Activated CD4-positive, alpha-beta T cell treated with anti-CD3 and anti-CD28 coated beads, Interleukin-2, amount 10 ng/mL, durations not matched to agents 7 days and 5 days (primary cell): ENCODE results near the gene USP28. TPM values are rescaled to one million over a fixed set of nuclear protein-coding genes. Genes with fewer than 3 reads are reported as not detected.
"Not testable (repeated sequence)": the region's sequence is repeated elsewhere in the genome, so short reads cannot be mapped to it uniquely, and the experiment has no call there.

Experiments
- CTCF ChIA-PET: fragments of 350-600 bp; sonication (Branson Sonifier 250); formaldehyde crosslinking; loops from one replicate; lab custom pipeline; 2021; ENCODE audit warnings: antibody characterized with exemption; lab: Charles Lee
- POLR2A ChIA-PET: fragments of 350-600 bp; sonication (Branson Sonifier 250); formaldehyde crosslinking; loops from one replicate; lab custom pipeline; 2021; ENCODE audit warnings: antibody characterized with exemption; lab: Charles Lee
- DNase-seq: peaks from one replicate; pipeline ENCODE4 v3.0.0-alpha.2; 2020
- H3K27ac Mint-ChIP-seq: one replicate; pipeline ENCODE4 v1.8.0; 2021; ENCODE audit warnings: mild to moderate bottlenecking, moderate library complexity, mixed read lengths
- H3K27me3 Mint-ChIP-seq: one replicate; pipeline ENCODE4 v1.8.0; 2021; ENCODE audit warnings: mixed read lengths
- H3K36me3 Mint-ChIP-seq: one replicate; pipeline ENCODE4 v1.8.0; 2021; ENCODE audit warnings: low read depth, mixed read lengths
- H3K4me1 Mint-ChIP-seq: one replicate; pipeline ENCODE4 v1.8.0; 2021; ENCODE audit warnings: mixed read lengths
- H3K4me3 Mint-ChIP-seq: one replicate; pipeline ENCODE4 v1.8.0; 2021; ENCODE audit warnings: mild to moderate bottlenecking, moderate library complexity, mixed read lengths
- H3K9me3 Mint-ChIP-seq: one replicate; pipeline ENCODE4 v1.8.0; 2021; ENCODE audit warnings: mixed read lengths
- total RNA-seq, 2 experiments: library from RNA; stranded (reverse); gene quantifications; one replicate each; pipeline ENCODE4 v1.2.3, GENCODE V29; 2021

The USP28 gene
- total RNA-seq, 2 experiments from 2014 or later, result 36.7 to 36.9 TPM

DNA sequence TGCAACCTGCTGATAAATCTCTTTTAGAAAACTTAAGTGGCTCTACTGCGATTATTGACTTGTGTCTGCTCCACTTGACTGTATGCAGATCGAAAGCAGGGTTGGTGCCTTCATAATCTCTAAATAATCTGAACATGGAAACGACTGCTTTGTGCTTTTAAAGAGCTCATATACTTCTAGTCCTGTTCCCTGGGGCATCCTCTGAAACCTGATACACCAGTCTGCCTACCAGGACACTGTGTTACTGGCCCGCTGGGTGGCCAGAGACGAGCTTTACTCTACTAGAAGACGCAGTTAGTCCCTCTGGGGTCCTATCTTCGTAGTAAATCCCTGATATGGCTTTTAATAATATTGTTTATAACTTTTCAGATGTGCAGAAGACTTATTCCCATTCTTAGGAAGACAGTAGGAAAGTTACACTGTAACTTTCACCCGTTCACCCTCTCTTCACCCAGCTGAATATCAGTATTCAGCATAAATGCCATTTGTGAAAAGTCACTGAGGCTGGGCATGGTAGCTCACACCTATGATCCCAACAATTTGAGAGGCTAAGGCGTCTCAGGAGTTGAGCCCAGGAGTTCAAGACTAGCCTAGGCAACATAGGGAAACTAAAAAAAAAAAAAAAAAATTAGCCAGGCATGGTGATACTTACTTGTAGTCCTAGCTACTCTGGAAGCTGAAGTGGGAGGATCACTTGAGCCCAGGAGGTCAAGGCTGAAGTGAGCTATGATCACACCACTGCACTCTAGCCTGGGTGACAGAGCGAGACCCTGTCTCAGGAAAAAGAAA lies 20.2 kb upstream of the USP28 start:
- DNase-seq, result no peak
- no peak overlapping the region for H3K27ac Mint-ChIP-seq
- H3K4me1 Mint-ChIP-seq, result peaks cover 3% of the 10 kb centered on the region
- peaks cover 2% of the 10 kb centered on the region for H3K27me3 Mint-ChIP-seq
- no peaks in the 10 kb centered on the region for H3K9me3 Mint-ChIP-seq
- ChIA-PET POLR2A (no interaction called here), CTCF (interaction anchor here (0.7 to 1.8 kb wide), 11 partner anchors 8 to 370 kb away, joined by 3 to 10 read pairs (median 4); no protein-coding TSS in a partner anchor)
- no peak overlapping the region for H3K4me3 Mint-ChIP-seq
- H3K36me3 Mint-ChIP-seq, result no peaks in the 10 kb centered on the region

DNA sequence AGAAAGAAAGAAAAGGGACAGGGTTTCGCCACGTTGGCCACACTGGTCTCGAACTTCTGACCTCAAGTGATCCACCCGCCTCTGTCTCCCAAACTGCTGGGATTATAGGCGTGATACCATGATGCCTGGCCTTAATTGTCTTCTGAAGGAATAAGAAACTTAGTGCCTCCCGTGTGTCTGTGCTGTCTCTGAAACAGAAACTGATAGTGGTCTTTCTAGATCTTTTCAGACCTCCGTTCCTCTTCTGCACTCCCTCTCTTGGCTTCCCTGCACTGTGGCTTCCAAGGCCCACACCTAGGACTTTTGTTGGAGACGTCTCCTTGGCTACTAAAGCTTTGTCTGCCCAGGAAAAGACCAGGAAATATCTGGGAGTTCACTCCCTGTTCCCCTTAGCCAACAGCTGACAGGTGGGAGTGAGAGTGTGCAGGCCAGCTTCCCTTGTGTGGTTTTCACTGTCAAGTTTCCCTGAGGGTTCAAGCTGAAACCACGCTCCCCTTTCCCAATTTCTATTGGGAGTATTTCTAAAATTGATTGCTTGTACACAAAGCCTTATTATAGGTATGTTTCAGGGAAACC lies 19.1 kb upstream of the USP28 start:
- Mint-ChIP-seq H3K4me1 (peaks cover 3% of the 10 kb centered on the region), H3K27me3 (peaks cover 2% of the 10 kb centered on the region)

DNA sequence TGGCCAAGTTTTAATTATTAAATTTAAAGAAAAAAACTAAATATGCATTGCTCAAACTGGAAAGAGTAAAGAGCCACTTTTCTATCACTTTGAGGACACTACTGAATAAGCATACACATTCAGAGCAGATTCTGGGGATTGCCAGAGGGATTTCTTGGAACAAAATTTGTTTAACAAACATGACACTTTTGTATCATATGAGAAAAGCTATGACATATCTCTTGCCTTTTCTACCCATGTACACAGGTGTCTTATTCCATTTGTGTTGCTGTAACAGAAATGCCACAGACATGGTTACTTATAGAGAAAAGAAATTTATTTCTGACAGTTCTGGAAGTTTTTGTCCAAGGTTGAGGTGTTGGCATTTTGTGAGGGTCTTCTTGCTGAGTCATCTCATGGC lies 13.5 kb upstream of the USP28 start:
- ChIA-PET CTCF (interaction anchor here (0.6 kb wide), 1 partner anchor 372 kb away, joined by 3 read pairs; no protein-coding TSS in a partner anchor), POLR2A (no interaction called here)
- no peak for DNase-seq

More for the DNA sequence above, 19.1 kb upstream of the USP28 start:
- ChIA-PET POLR2A (no interaction called here), CTCF (interaction anchor here (1.7 kb wide), 1 partner anchor 9 kb away, joined by 3 read pairs; no protein-coding TSS in a partner anchor)
- no peaks in the 10 kb centered on the region for H3K9me3 Mint-ChIP-seq
- no peak for DNase-seq
- H3K36me3 Mint-ChIP-seq, result no peaks in the 10 kb centered on the region
- no peak overlapping the region for H3K27ac Mint-ChIP-seq
- no peak overlapping the region for H3K4me3 Mint-ChIP-seq

DNA sequence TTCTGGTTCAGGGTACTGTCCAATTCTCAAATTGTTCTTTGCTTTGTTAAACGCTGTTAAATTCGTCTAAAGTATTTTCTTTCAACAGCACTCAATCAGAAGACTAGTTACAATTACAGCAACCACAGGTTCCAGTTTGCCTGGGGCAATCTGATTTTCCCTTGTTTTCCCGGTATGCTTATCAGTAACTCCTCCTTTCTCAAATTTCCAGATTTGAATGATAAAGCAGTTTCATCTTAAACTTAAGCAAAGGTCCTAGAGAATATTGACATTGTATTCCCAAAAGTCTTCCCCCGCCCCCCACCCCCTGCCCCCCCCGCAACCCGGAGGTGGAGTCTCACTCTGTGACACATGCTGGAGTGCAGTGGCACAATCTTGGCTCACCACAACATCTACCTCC lies 10.5 kb upstream of the USP28 start:
- Mint-ChIP-seq H3K27ac (no peak overlapping the region), H3K36me3 (no peaks in the 10 kb centered on the region), H3K4me3 (no peak overlapping the region), H3K4me1 (no peaks in the 10 kb centered on the region), H3K27me3 (no peaks in the 10 kb centered on the region), H3K9me3 (no peaks in the 10 kb centered on the region)
- POLR2A ChIA-PET, result interaction anchor here (0.7 kb wide), 1 partner anchor 1170 kb away, joined by 3 read pairs; no protein-coding TSS in a partner anchor
- CTCF ChIA-PET, result interaction anchor here (1.4 kb wide), 1 partner anchor 9 kb away, joined by 3 read pairs; no protein-coding TSS in a partner anchor
- DNase-seq, result no peak

More for the DNA sequence above, 13.5 kb upstream of the USP28 start:
- H3K9me3 Mint-ChIP-seq, result no peaks in the 10 kb centered on the region
- no peak overlapping the region for H3K27ac Mint-ChIP-seq
- no peaks in the 10 kb centered on the region for H3K4me1 Mint-ChIP-seq
- H3K4me3 Mint-ChIP-seq, result no peak overlapping the region
- no peaks in the 10 kb centered on the region for H3K36me3 Mint-ChIP-seq
- H3K27me3 Mint-ChIP-seq, result no peaks in the 10 kb centered on the region

DNA sequence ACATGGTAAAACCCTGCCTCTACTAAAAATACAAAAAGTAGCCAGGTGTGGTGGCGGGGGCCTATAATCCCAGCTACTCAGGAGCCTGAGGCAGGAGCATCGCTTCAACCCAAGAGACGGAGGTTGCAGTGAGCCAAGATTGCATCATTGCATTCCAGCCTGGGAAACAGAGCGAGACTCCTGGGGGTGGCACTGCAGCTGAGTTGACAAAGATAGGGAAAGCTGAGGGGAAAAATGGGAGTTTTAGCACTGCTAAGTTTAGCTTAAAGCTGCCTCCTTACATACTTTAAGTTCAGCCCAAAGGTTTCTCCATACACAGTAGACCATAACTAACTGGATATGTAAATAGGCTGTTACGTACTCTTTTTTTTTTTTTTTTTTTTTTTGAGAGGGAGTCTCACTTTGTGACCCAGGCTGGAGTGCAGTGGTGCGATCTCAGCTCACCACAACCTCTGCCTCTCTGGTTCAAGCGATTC lies 9.0 kb upstream of the USP28 start:
- Mint-ChIP-seq H3K9me3 (no peaks in the 10 kb centered on the region), H3K27ac (no peak overlapping the region), H3K36me3 (no peaks in the 10 kb centered on the region), H3K4me3 (no peak overlapping the region), H3K27me3 (no peaks in the 10 kb centered on the region), H3K4me1 (no peaks in the 10 kb centered on the region)
- DNase-seq, result no peak
- CTCF ChIA-PET, result interaction anchor here (1.2 to 1.5 kb wide), 4 partner anchors 11 to 57 kb away, joined by 3 to 6 read pairs (median 4); no protein-coding TSS in a partner anchor
- POLR2A ChIA-PET, result no interaction called here

DNA sequence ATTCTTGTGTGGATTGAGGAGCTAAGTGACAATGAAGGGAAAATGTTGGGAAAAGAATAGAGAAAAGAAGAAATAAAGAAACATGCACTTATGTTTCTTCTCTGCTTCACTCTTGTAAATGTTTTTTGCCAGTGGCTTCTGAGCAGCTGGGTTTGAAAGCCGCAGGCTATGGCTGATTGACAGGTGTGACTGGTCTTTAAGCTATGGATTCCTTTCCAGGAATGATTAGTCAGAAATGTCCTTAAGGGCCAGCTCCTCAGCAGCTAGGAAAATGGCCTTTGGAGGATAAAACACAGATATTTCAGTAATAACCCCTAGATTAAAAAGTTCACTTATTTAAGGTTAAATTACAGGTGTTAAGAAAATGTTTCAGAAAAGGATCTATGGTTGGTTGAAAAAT lies 6.5 kb upstream of the USP28 start:
- POLR2A ChIA-PET, result interaction anchor here (0.6 kb wide), 1 partner anchor 522 kb away, joined by 3 read pairs; no protein-coding TSS in a partner anchor
- Mint-ChIP-seq H3K4me1 (peaks cover 10% of the 10 kb centered on the region), H3K9me3 (peaks cover 7% of the 10 kb centered on the region), H3K36me3 (peaks cover 1% of the 10 kb centered on the region), H3K27ac (no peak overlapping the region), H3K4me3 (no peak overlapping the region), H3K27me3 (no peaks in the 10 kb centered on the region)
- CTCF ChIA-PET, result interaction anchor here (1.6 kb wide), 1 partner anchor 15 kb away, joined by 9 read pairs; no protein-coding TSS in a partner anchor
- no peak for DNase-seq

DNA sequence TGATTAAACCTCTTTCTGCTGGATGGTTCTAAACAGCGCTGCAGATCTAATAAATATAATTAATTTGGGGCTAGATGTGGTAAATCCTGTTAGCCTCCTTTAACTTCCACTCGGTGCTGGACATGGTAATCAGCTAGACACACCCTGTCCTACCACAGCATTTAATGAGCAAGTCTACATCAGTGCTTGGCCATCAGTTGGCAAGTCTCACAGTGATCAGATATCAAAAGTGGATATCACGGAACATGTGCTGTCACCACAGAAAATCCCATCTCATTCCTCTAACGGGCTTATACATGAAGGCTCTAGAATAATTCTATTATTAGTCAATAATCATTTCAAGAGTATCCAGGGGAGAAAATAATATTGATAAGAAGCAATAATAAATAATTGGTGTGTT lies 5.6 kb upstream of the USP28 start:
- no peak for DNase-seq
- ChIA-PET POLR2A (no interaction called here), CTCF (no interaction called here)
- H3K4me1 Mint-ChIP-seq, result peaks cover 16% of the 10 kb centered on the region
- H3K27ac Mint-ChIP-seq, result no peak overlapping the region
- no peaks in the 10 kb centered on the region for H3K27me3 Mint-ChIP-seq
- peaks cover 1% of the 10 kb centered on the region for H3K36me3 Mint-ChIP-seq
- no peak overlapping the region for H3K4me3 Mint-ChIP-seq
- H3K9me3 Mint-ChIP-seq, result peaks cover 7% of the 10 kb centered on the region

DNA sequence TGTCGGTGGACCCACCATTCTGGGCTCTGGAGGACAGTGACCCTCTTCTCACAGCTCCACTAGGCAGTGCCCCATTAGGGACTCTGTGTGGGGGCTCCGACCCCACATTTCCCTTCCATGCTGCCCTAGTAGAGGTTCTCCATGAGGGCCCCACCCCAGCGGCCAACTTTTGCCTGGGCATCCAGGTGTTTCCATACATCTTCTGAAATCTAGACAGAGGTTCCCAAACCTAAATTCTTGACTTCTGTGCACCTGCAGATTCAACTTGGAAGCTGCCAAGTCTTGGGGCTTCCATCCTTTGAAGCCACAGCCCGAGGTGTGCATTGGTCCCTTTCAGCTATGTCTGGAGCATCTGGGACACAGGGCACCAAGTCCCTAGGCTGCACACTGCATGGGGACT lies 4.1 kb upstream of the USP28 start:
- H3K4me3 Mint-ChIP-seq, H3K9me3 Mint-ChIP-seq, H3K27ac Mint-ChIP-seq, H3K36me3 Mint-ChIP-seq, H3K27me3 Mint-ChIP-seq, DNase-seq, CTCF ChIA-PET, POLR2A ChIA-PET: not testable (repeated sequence)
- peaks cover 23% of the 10 kb centered on the region for H3K4me1 Mint-ChIP-seq

DNA sequence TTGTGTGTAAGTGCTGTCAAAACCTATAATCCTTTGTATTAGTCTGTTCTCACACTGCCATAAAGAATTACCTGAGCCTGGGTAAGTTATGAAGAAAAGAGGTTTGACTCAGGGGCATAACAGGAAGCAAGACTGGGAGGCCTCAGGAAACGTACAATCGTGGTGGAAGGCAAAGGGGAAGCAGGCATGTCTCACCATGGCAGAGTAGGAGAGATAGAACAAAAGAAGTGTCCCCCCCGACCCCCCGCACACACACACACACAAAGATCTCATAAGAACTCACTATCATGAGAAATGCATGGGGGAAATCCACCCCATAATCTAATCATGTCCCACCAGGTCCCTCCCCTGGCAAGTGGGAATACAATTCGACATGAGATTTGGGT lies 2.3 kb upstream of the USP28 start:
- Mint-ChIP-seq H3K4me3 (no peak overlapping the region), H3K27ac (peak overlapping the region; percentile 10), H3K27me3 (no peaks in the 10 kb centered on the region), H3K36me3 (peaks cover 12% of the 10 kb centered on the region), H3K4me1 (peaks cover 37% of the 10 kb centered on the region), H3K9me3 (peaks cover 7% of the 10 kb centered on the region)
- DNase-seq, result no peak
- POLR2A ChIA-PET, result no interaction called here
- CTCF ChIA-PET, result no interaction called here

DNA sequence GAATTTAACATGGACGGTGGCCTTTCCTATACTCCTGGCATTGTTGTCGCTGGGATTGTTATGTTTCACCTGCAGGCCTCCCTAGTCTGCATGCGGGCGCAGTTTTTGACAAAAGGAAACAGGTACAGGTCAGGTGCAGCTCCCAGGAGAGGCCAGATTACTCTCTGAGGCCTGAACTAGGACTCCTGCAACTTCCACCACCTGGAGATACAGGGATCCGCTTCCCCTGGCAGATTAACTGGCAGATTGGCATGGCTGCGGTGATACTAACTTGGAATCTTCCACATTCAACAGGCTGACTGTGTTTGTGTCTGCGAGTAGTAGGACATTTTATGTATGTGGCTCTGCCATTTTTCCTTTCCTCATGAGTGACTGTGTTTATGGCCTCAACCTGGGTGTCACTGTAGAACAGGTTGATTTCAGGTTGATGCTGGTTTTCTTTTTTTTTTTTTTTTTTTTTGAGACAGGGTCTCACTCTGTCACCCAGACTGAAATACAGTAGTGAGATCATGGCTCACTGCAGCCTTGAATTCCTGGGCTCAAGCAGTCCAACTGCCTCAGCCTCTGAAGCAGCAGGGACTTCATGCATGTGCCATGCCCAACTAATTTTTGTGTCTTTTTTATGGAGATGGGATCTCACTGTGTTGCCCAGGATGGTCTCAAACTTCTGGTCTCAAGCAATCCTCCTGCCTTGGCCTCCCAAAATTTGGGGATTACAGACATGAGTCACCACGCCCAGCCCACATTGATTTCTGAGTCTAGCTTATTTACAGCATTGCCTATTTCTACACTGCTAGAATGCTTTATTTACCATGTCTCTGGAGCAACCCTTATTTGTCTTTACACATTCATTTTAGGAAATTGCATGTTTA lies 1.7 kb upstream of the USP28 start:
- peaks cover 41% of the 10 kb centered on the region for H3K4me1 Mint-ChIP-seq
- peak overlapping the region; percentile 99 for H3K27ac Mint-ChIP-seq
- H3K36me3 Mint-ChIP-seq, result peaks cover 14% of the 10 kb centered on the region
- no peaks in the 10 kb centered on the region for H3K27me3 Mint-ChIP-seq
- no peak for DNase-seq
- H3K4me3 Mint-ChIP-seq, result peak overlapping the region; percentile 97
- ChIA-PET CTCF (interaction anchor here (0.5 to 1.2 kb wide), 2 partner anchors 17 to 62 kb away, joined by 3 to 5 read pairs; no protein-coding TSS in a partner anchor), POLR2A (no interaction called here)
- peaks cover 7% of the 10 kb centered on the region for H3K9me3 Mint-ChIP-seq

DNA sequence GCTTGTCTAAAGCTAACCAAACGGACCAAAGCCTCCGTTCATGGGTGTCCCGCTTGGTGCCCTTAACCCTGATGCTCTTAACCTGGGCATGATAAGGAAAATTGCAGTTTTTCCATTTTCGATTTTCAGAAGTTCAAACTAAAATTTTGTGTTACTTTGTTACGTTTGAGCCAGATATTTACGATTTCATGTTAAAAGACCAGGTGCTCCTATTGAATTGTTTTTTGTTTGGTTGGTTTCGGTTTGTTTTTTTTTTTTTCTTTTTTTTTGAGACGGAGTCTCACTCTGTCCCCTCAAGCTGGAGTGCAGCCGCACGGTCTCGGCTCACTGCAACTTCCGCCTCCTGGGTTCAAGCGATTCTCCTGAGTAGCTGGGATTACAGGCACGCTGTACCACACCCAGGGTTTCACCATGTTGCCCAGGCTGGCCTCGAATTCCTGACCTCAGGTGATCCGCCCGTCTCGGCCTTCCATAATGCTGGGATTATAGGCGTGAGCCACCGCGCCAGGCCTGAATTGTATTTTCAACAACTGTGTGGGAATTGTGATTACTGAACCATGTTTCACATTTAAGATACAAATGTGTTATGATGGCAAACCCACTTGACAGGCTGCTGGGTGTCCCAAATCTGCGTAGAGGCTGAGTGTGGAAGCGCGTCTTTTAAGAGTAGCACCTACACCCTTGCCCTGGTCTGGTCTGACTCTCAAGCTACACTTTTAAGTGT lies 864 bp upstream of the USP28 start:
- no peak for DNase-seq
- Mint-ChIP-seq H3K4me3 (peak overlapping the region; percentile 97), H3K36me3 (peaks cover 16% of the 10 kb centered on the region), H3K4me1 (peaks cover 48% of the 10 kb centered on the region), H3K9me3 (peaks cover 7% of the 10 kb centered on the region), H3K27ac (peak overlapping the region; percentile 99), H3K27me3 (no peaks in the 10 kb centered on the region)
- ChIA-PET CTCF (interaction anchor here (1.2 kb wide), 1 partner anchor 16 kb away, joined by 5 read pairs; no protein-coding TSS in a partner anchor), POLR2A (no interaction called here)
